AG04450 (cell line): ENCODE data around the gene CALCB. TPM values are rescaled to one million over a fixed set of nuclear protein-coding genes. Genes with fewer than 3 reads are reported as not detected.

Experiments
- CTCF ChIA-PET: fragments of 300-600, 350-600 bp; formaldehyde crosslinking; extraction: SDS; loops from one replicate; lab custom pipeline; 2022; ENCODE audit warnings: antibody characterized with exemption, inconsistent platforms; lab: Charles Lee
- POLR2A ChIA-PET: fragments of 350-600 bp; formaldehyde crosslinking; extraction: SDS; loops from one replicate; lab custom pipeline; 2021; ENCODE audit warnings: antibody characterized with exemption, inconsistent platforms; lab: Yijun Ruan, JAX
- DNase-seq: peaks from one replicate; pipeline ENCODE4 v3.0.0-alpha.2; 2011; ENCODE audit warnings: low read depth, low spot score
- H3K27ac ChIP-seq: one replicate; pipeline ENCODE4 v1.5.1; 2012; ENCODE audit warnings: low read depth, low read length, control low read depth
- H3K27me3 ChIP-seq: one replicate; pipeline ENCODE4 v1.6.0; 2012; ENCODE audit warnings: low read length; ENCODE audit not compliant: control insufficient read depth, insufficient read depth
- H3K4me3 ChIP-seq: 2 replicates; pipeline ENCODE4 v1.5.1; 2011; ENCODE audit warnings: mild to moderate bottlenecking, low read depth, low read length, control low read depth
- H3K9me3 ChIP-seq: 2 replicates; pipeline ENCODE4 v1.5.1; 2012; ENCODE audit warnings: low read length; ENCODE audit not compliant: control insufficient read depth, insufficient read depth
- polyA plus RNA-seq: library from polyadenylated mRNA; depleted of rRNA; stranded (reverse); fragments of >200 nt; gene quantifications from 2 replicates; pipeline ENCODE4 v1.2.3, GENCODE V29; 2011; rRNA removed
- TF ChIP-seq, protein P1 (sequence below): IDR thresholded peaks from 2 replicates; pipeline ENCODE4 v1.5.1; 2011; ENCODE audit warnings: low read depth, low read length, control low read depth, inconsistent platforms

Gene CALCB
- polyA plus RNA-seq, 1 experiment, result not detected

DNA sequence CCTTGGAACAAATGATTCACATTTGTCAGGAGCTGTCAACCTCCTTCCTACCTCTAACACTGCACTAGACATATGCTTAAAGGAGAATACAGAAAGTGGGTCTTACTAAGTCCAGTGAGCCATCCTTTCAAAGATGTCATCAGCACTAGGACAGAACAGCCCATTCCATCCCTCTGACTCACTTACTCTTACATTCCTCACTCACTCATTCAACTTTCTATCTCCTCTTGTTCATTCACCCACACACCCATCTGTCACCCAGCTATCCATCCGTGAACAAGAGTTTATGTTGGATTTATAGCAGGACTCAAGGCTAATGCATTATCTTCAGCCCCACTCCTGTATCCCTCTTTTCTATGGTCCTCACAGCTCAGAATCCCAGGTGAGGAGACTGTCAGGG, 50.5 kb downstream of the CALCB start:
- Histone ChIP-seq H3K4me3 (no peak overlapping the region), H3K9me3 (no peaks in the 10 kb centered on the region), H3K27me3 (no peaks in the 10 kb centered on the region), H3K27ac (no peak overlapping the region)
- CTCF ChIA-PET, result interaction anchor here (0.9 to 1.4 kb wide), 3 partner anchors 10 to 36 kb away, joined by 3 to 5 read pairs (median 4); partner anchors contain the start of gene INSC
- peak; percentile 37 for DNase-seq
- POLR2A ChIA-PET, result no interaction called here
- TF ChIP-seq, protein P1, sequence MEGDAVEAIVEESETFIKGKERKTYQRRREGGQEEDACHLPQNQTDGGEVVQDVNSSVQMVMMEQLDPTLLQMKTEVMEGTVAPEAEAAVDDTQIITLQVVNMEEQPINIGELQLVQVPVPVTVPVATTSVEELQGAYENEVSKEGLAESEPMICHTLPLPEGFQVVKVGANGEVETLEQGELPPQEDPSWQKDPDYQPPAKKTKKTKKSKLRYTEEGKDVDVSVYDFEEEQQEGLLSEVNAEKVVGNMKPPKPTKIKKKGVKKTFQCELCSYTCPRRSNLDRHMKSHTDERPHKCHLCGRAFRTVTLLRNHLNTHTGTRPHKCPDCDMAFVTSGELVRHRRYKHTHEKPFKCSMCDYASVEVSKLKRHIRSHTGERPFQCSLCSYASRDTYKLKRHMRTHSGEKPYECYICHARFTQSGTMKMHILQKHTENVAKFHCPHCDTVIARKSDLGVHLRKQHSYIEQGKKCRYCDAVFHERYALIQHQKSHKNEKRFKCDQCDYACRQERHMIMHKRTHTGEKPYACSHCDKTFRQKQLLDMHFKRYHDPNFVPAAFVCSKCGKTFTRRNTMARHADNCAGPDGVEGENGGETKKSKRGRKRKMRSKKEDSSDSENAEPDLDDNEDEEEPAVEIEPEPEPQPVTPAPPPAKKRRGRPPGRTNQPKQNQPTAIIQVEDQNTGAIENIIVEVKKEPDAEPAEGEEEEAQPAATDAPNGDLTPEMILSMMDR, result no peak

DNA sequence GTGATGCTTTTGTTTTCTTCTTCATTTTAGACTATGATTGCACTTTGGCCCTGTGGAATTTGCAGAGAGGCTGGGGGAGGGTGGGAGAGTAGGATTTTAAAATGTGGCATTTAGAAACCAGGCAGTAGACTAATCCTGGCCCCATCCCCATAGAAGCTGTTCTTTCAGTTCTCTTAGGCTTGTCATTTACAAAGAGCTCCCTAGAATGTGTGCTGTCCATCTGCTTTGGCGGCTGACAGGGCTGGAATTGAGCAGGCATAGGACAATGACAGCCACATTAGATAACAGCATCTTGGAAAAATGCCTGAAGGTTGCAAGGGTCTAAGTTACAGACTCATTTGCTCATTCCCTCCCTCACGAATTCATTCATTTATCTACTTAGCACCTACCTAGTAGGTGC, 51.1 kb downstream of the CALCB start:
- H3K4me3 ChIP-seq, result no peak overlapping the region
- ChIA-PET POLR2A (no interaction called here), CTCF (interaction anchor here (1.0 to 1.4 kb wide), 3 partner anchors 10 to 24 kb away, joined by 3 to 5 read pairs (median 4); partner anchors contain the start of gene INSC)
- no peaks in the 10 kb centered on the region for H3K27me3 ChIP-seq
- TF ChIP-seq, protein P1, result no peak
- no peak for DNase-seq
- no peaks in the 10 kb centered on the region for H3K9me3 ChIP-seq
- no peak overlapping the region for H3K27ac ChIP-seq

DNA sequence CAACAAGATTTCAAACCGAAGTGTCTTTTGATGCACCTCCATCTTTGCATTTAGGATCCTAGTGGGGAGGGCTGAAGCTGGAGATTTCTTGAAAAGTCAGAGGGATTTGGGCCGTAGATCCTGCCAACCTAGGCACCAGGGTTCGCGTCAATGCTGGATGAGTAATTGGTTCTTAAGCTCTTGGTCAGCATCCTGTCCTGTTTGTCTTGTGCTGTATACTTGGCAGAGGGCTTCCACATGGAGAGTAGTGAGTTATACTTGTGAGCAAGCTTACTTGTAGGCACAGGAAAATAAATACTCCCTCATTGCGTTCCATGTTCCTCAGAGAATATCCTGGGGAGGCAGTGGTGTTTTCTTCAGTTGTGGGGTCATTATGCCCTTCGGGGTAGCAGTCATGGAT, 53.9 kb downstream of the CALCB start:
- DNase-seq, result no peak
- TF ChIP-seq, protein P1, result no peak
- H3K27me3 ChIP-seq, result no peaks in the 10 kb centered on the region
- no peak overlapping the region for H3K27ac ChIP-seq
- ChIA-PET POLR2A (no interaction called here), CTCF (interaction anchor here (0.8 to 1.8 kb wide), 2 partner anchors 15 to 26 kb away, joined by 3 to 6 read pairs; no protein-coding TSS in a partner anchor)
- H3K9me3 ChIP-seq, result no peaks in the 10 kb centered on the region
- H3K4me3 ChIP-seq, result no peak overlapping the region

Other genes with a start within 250 kb of the CALCB start
- gene CYP2R1, start 181.4 kb upstream of the CALCB start, polyA plus RNA-seq, result 6.5 and 9.0 TPM in 2 replicates
- gene CALCA, start 101.2 kb upstream of the CALCB start, polyA plus RNA-seq, result not detected in 2 replicates
- 0.40 and 0.53 TPM in 2 replicates for gene INSC, start 41.3 kb downstream of the CALCB start, polyA plus RNA-seq